ENCODE data around the gene FRMD4B. TPM values are rescaled to one million over a fixed set of nuclear protein-coding genes. Genes with fewer than 3 reads are reported as not detected.
"Not testable (repeated sequence)": the region's sequence is repeated elsewhere in the genome, so short reads cannot be mapped to it uniquely, and the experiment has no call there.

The FRMD4B gene
- total RNA-seq, 1 donor = 76.5 TPM

- DNase-seq (ENCODE audit: low read depth in 2 of 3, low spot score in 2 of 3) = no peak
These were observed 93.7 kb downstream of the FRMD4B start for GRCh38 chr3:69292185-69292584.

GRCh38 chr3:69290430-69290829, 95.5 kb downstream of the FRMD4B start:
- DNase-seq (ENCODE audit: low read depth in 2 of 3, low spot score in 2 of 3) = no peak

DNA sequence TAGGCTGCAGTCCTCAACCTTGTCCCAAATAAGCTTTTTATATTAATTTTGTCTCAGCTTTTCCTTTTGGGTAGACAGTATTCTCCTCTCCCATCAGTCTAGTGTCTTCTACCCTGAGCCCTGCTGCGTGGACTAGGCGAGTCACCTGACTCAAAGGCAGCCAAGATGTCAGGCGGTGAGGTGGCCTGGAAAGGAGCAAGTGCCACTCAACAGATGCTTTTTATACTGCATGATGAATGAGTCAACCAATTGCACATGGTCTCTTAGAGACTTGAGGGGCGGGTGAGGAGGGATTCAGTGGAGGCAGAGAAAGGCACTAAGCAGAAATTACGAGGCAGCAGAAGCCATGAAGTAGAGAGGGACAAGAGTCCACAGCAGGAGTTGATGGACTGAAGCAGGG, 95.9 kb downstream of the FRMD4B start:
- no peak for DNase-seq (ENCODE audit: low read depth in 2 of 3, low spot score in 2 of 3)

DNA sequence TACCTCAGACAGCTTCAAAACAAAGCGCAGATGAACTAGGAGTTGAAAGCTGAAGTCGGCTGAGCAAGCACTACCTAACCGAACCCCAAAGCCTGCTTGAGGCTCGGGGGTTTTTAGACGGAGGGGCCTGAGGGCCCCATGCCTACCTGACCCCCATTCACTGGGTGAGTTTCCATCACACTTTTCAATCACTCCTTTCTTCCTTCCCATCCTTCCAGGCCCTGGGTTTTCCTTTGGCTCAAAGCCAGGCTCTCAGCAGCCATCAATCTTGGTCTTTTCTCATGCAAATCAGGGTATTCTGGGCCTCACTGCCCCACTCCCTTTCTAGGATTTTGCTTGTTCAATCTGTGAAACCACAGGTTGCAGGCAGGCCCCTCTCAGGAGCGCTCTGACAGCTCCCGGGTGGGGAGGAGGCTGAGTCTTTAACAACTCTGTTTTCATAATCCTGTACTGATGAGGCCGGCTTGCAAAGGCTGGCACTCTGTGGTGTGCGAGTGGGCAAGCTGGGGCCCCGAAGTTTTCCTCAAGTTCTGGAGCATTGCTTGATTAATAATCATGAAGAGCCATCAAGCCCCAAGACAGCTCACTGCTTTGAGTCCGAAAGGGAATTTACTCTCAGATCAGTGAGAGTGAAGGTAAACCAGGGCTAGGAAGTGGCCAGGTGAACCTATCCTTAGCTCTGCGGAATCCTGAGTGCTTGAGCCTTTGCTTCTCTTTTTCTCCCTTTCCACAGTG, 97.6 kb downstream of the FRMD4B start:
- no peak for DNase-seq (ENCODE audit: low read depth in 2 of 3, low spot score in 2 of 3)

DNA sequence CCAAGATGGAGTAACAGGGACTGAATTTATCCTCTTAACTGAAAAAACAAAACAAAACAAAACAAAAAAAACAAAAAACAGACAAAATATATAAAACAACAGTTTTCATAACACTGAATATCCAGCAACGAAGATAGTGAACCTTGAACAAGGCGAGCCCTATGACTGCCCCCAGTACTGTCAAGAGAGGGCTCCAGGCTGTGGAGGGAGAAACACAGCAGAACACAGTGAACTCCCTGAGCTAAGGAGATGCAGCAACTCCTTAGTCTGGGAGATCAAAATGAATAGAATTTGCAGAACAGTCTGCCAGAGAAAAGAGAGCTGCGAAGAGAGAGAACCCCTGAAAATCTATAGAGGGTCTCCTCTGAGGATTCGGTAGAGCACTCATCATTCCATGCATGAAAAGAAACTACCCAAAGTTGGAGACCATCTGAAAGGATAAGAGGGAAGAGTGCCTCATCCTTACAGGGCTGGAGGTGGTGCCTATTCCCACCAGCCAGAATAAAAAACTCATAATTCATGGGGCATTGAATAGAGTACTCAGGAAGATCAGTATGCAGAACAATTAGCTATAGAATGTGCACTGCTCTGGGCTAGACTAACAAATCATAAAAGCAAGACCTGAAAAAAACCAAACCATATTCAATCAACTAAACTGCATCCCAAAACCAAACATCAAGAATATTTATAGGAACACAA, 101.8 kb downstream of the FRMD4B start:
- DNase-seq (ENCODE audit: low read depth in 2 of 3, low spot score in 2 of 3) = no peak

GRCh38 chr3:69283496-69283895, 102.4 kb downstream of the FRMD4B start:
- no peak for DNase-seq (ENCODE audit: low read depth in 2 of 3, low spot score in 2 of 3)

DNA sequence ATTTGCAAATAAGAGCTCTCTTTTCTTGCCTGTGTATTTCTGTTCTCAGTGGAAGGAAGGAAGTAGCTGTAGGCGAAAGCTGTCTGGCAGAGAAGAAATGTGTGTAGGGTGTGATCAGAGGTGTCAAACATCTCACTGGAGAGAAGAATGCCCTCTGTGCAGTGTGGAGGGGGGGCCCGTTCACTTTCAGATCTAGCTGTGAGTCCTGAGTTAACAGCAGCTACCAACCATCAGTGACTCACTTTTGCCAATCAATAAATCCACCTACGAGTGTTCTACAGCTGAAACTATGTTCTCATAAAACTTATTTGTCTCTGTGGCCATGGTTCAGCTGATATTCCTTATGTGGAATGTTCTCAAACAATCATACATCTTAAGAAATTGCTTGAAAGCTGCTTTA, 103.7 kb downstream of the FRMD4B start:
- peak in 1 of 3 donors; percentile 11 for DNase-seq (ENCODE audit: low read depth in 2 of 3, low spot score in 2 of 3)

DNA sequence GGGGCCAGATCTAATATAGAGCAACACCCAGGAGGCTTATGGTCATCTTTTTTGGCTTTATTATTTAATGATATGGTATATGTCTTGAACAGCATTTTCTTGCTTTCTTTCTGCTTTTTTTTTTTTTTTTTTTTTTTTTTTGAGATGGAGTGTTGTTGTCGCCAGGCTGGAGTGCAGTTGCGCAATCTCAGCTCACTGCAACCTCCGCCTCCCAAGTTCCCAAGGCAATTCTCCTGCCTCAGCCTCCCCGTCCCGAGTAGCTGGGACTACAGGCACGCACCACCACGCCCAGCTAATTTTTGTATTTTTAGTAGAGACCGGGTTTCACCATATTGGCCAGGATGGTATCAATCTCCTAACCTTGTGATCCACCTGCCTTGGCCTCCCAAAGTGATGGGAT, 108.5 kb downstream of the FRMD4B start:
- DNase-seq (ENCODE audit: low read depth in 2 of 3, low spot score in 2 of 3) = not testable (repeated sequence)

DNA sequence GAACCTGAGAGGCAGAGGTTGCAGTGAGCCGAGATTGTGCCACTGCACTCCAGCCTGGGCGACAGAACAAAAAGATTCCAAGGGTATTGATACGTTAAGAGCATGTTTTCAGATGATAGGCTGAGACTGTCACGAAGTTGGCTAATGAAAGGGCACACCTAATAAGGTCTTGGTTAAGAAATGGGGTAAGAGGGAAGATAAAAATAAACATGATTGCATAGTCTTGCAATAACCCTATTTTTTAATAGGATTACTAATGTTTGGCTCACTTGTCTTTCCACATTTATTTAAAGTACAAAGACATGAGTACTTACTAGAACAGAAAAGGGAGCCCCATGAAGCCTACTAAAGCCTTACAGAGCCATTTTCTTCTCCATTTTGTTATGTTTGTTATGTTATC, 109.0 kb downstream of the FRMD4B start:
- no peak for DNase-seq (ENCODE audit: low read depth in 2 of 3, low spot score in 2 of 3)

- not testable (repeated sequence) for DNase-seq (ENCODE audit: low read depth in 2 of 3, low spot score in 2 of 3)
These were observed 109.7 kb downstream of the FRMD4B start for GRCh38 chr3:69276191-69276590.

- no peak for DNase-seq (ENCODE audit: low read depth in 2 of 3, low spot score in 2 of 3)
These were observed 112.0 kb downstream of the FRMD4B start for GRCh38 chr3:69273896-69274295.

- DNase-seq (ENCODE audit: low read depth in 2 of 3, low spot score in 2 of 3) = no peak
These were observed 113.3 kb downstream of the FRMD4B start for GRCh38 chr3:69272556-69272955.

- DNase-seq (ENCODE audit: low read depth in 2 of 3, low spot score in 2 of 3) = no peak
These were observed 114.8 kb downstream of the FRMD4B start for GRCh38 chr3:69271098-69271497.

DNA sequence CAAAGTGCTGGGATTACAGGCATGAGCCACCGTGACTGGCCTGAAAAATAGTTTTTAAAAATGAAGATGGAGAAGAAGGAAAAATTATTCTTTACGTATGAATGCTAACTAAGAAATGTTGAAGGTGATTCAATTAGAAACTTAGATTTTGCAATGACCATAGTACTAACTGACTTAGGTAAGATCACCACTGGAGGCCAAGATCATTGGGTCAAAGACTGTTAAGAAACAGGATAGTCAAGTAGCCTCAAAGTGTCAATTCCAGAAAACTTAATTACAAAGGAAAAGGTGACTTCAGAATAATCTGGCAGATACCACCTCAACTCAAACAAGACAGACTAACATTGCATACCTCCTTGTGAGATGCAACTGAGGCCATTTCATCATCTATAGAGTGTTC, 119.3 kb downstream of the FRMD4B start:
- no peak for DNase-seq (ENCODE audit: low read depth in 2 of 3, low spot score in 2 of 3)

DNA sequence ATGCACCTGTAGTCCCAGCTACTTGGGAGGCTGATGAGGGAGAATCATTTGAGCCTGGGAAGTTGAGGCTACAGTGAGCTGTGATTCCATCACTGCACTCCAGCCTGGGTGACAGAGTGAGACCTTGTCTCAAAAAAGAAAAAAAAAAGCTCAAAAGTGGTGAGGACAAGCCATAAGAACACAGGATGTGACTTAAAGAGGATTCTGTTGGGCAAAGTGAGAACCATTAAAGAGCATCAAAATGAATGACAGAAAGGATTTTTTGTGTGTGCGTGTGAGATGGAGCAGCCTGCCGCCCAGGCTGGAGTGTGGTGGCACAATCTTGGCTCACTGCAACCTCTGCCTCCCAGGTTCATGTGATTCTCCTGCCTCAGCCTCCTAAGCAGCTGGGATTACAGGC, 119.8 kb downstream of the FRMD4B start:
- not testable (repeated sequence) for DNase-seq (ENCODE audit: low read depth in 2 of 3, low spot score in 2 of 3)

DNA sequence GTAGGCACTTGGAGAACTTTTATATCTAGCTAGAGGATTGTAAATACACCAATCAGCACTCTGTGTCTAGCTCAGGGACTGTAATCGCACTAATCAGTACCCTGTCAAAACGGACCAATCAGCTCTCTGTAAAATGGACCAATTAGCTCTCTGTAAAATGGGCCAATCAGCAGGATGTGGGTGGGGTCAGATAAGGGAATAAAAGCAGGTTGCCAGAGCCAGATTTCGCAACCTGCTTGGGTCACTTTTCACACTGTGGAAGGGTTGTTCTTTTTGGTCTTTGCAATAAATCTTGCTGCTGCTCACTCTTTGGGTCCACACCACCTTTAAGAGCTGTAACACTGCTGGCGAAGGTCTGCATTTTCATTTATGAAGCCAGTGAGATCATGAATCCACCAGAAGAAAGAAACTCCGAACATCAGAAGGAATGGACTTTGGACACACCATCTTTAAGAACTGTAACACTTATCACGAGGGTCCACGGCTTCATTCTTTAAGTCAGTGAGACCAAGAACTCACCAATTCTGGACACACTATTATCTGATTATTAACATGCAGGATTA, 125.0 kb downstream of the FRMD4B start:
- not testable (repeated sequence) for DNase-seq (ENCODE audit: low read depth in 2 of 3, low spot score in 2 of 3)

DNA sequence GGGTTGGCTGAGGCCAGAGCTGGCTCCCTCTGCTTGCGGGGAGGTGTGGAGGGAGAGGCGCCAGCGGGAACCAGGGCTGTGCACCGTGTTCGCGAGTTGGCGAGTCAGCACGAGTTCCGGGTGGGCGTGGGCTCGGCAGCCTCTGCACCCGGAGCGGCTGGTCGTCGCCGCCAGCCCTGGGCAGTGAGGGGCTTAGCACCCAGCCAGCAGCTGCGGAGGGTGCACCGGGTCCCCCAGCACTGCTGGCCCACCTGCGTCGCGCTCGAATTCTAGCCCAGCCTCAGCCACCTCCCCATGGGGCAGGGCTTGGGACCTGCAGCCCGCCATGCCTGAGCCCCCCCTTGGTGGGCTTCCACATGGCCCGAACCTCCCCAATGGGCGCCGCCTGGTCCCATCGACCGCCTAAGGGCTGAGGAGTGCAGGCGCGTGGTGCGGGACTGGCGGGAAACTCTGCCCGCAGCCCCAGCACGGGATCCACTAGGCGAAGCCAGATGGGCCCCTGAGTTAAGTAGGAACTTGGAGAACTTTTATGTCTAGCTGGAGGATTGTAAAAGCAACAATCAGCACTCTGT, 125.6 kb downstream of the FRMD4B start:
- DNase-seq (ENCODE audit: low read depth in 2 of 3, low spot score in 2 of 3) = no peak

DNA sequence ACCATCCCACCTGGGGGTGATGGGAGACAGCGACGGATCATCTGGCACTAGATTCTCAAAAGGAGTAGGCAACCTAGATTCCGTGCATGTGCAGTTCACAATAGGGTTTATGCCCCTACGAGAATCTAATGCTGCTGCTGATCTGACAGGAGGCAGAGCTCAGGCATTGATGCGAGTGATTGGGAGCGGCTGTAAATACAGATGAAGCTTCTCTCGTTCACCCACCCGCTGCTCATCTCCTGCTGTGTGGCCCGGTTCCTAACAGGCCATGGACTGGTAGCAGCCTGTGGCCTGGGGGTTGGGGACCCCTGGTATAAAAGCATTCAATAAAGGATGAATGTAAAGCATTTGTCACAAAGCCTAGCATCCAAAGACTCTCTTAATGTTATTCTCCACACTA, 126.8 kb downstream of the FRMD4B start:
- DNase-seq (ENCODE audit: low read depth in 2 of 3, low spot score in 2 of 3) = no peak

DNA sequence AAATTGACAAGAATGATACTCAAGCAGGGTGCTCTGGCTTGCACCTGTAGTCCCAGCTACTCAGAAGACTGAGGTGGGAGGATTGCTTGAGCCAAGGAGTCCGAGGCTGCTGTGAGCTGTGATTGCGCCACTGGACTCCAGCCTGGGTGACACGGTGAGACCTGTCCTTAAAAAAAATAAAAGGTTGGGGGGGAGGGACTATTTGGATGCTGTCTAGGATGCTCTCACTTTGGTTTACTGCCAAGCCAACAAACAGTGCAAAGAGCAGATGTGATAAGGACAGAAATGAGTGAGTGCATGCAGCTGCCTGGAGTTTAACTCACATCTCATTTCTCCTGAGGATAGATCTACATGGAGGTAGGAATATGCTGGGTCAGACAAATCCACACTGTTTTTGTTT, 130.0 kb downstream of the FRMD4B start:
- no peak for DNase-seq (ENCODE audit: low read depth in 2 of 3, low spot score in 2 of 3)

DNA sequence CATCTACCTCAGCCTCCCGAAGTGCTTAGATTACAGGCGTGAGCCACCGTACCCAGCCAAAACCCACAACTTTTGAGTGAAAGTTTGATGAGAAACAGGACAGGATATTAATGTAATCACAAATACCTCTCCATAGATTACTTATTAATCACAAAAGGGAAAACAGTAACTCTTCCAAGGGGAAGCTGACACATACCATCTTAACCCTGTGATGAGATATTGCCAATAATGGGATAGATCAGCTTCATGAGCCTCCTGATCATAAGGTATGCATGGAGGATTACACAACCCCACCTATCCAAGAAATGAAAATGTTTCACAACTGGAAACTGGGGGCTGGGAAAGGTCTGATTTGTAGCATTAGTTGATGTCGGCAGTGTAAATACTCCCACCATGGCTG, 131.5 kb downstream of the FRMD4B start:
- no peak for DNase-seq (ENCODE audit: low read depth in 2 of 3, low spot score in 2 of 3)

GRCh38 chr3:69252631-69253030, 133.3 kb downstream of the FRMD4B start:
- no peak for DNase-seq (ENCODE audit: low read depth in 2 of 3, low spot score in 2 of 3)

GRCh38 chr3:69252141-69252540, 133.7 kb downstream of the FRMD4B start:
- no peak for DNase-seq (ENCODE audit: low read depth in 2 of 3, low spot score in 2 of 3)
